HCT116 (cell line): ENCODE data around the gene SOCS7. TPM values are rescaled to one million over a fixed set of nuclear protein-coding genes. Genes with fewer than 3 reads are reported as not detected.

Experiments
- ATAC-seq: fragments of 200-7000 bp; cut with Tn5 transposase; 2 replicates; pipeline ENCODE4 v1.9.1; 2020; ENCODE audit warnings: mild to moderate bottlenecking, moderate library complexity
- BruUV-seq: library from RNA; stranded (reverse); fragments of 400-500 nt; replicated peaks from 2 replicates; lab custom pipeline; 2021; lab: Mats Ljungman, UMichigan
- CTCF ChIA-PET: fragments of 300-600 bp; sonication (Branson Sonifier 250); formaldehyde crosslinking; loops from one replicate; lab custom pipeline; 2021; ENCODE audit warnings: antibody characterized with exemption; lab: Charles Lee
- POLR2A ChIA-PET: fragments of 300-600, 350-600 bp; sonication (Branson Sonifier 250); formaldehyde crosslinking; loops from one replicate; lab custom pipeline; 2021; ENCODE audit warnings: antibody characterized with exemption; lab: Charles Lee
- RAD21 ChIA-PET, 2 experiments: fragments of 300-600 bp; sonication (Branson Sonifier 250); formaldehyde crosslinking; loops; one replicate each; lab custom pipeline; 2023; ENCODE audit warnings: low total read pairs in 2 of 2; ENCODE audit not compliant: uncharacterized antibody in 2 of 2, unreplicated experiment in 2 of 2, low non-redundant PET in 1 of 2; lab: Charles Lee
- DNase-seq: peaks from one replicate; pipeline ENCODE4 v3.0.0-alpha.2; 2010; ENCODE audit warnings: low read depth, low spot score
- H2AFZ ChIP-seq: fragments of 200-600 bp; shearing (Covaris generic), sonication (generic); 2 replicates; pipeline ENCODE4 v1.6.1; 2017; ENCODE audit warnings: low read depth, mixed run types, mixed read lengths, antibody characterized with exemption, low read length; ENCODE audit not compliant: poor library complexity, severe bottlenecking
- H3K27ac ChIP-seq: 2 replicates; pipeline ENCODE4 v1.5.1; 2012; ENCODE audit warnings: low read depth, low read length
- H3K27me3 ChIP-seq: fragments of 200-600 bp; sonication (generic); 2 replicates; pipeline ENCODE4 v1.6.1; 2016; ENCODE audit warnings: mixed run types, low read length, mixed read lengths; ENCODE audit not compliant: insufficient read depth
- H3K36me3 ChIP-seq, 2 experiments: fragments of 200-500 bp in 1 of 2; fragments of 200-600 bp in 1 of 2; sonication (Bioruptor generic) in 1 of 2; sonication (generic) in 1 of 2; 2 replicates each; pipeline versions ENCODE4 v1.5.1 to v1.6.1; 2014 to 2016; ENCODE audit warnings: low read length in 2 of 2, inconsistent platforms in 1 of 2, mixed read lengths in 1 of 2, mixed run types in 1 of 2; ENCODE audit not compliant: insufficient read depth in 2 of 2, control insufficient read depth in 1 of 2
- H3K4me1 ChIP-seq, 2 experiments: fragments of 200-600 bp in 1 of 2; sonication (generic) in 1 of 2; 2 replicates each; pipeline versions ENCODE4 v1.5.1 to v1.6.1; 2012 to 2017; ENCODE audit warnings: low read length in 2 of 2, inconsistent platforms in 1 of 2, mild to moderate bottlenecking in 1 of 2, mixed read lengths in 1 of 2, mixed run types in 1 of 2, moderate library complexity in 1 of 2; ENCODE audit not compliant: insufficient read depth in 2 of 2, control insufficient read depth in 1 of 2
- H3K4me2 ChIP-seq: fragments of 200-600 bp; sonication (generic); 2 replicates; pipeline ENCODE4 v1.6.1; 2017; ENCODE audit warnings: mixed run types, low read length, mixed read lengths
- H3K4me3 ChIP-seq, 2 experiments: fragments of 200-600 bp in 1 of 2; sonication (generic) in 1 of 2; replicated peaks in 1 of 2; 2 replicates each; pipeline ENCODE4 v1.5.1; 2011 to 2016; ENCODE audit warnings: low read length in 2 of 2, control low read depth in 1 of 2, low read depth in 1 of 2, mild to moderate bottlenecking in 1 of 2, mixed read lengths in 1 of 2, mixed run types in 1 of 2
- H3K79me2 ChIP-seq: fragments of 200-600 bp; sonication (generic); 2 replicates; pipeline ENCODE4 v1.6.1; 2017; ENCODE audit warnings: mild to moderate bottlenecking, mixed run types, low read length, moderate library complexity, mixed read lengths; ENCODE audit not compliant: insufficient read depth
- H3K9ac ChIP-seq: fragments of 200-600 bp; sonication (generic); 2 replicates; pipeline ENCODE4 v1.6.1; 2016; ENCODE audit warnings: low read length, mixed read lengths
- H3K9me2 ChIP-seq: fragments of 200-600 bp; sonication (generic), shearing (Covaris generic); 2 replicates; pipeline ENCODE4 v1.6.1; 2017; ENCODE audit warnings: mixed run types, mild to moderate bottlenecking, moderate library complexity; ENCODE audit not compliant: insufficient read depth
- H3K9me3 ChIP-seq, 2 experiments: fragments of 200-500 bp in 1 of 2; fragments of 200-600 bp in 1 of 2; sonication (Bioruptor generic) in 1 of 2; sonication (generic) in 1 of 2; 2 replicates each; pipeline ENCODE4 v1.6.1; 2014 to 2017; ENCODE audit warnings: low read length in 2 of 2, mixed read lengths in 2 of 2, inconsistent platforms in 1 of 2, low read depth in 1 of 2, mild to moderate bottlenecking in 1 of 2, mixed run types in 1 of 2, moderate library complexity in 1 of 2; ENCODE audit not compliant: control insufficient read depth in 1 of 2, insufficient read depth in 1 of 2
- H4K20me1 ChIP-seq: fragments of 200-600 bp; sonication (generic), shearing (Covaris generic); 2 replicates; pipeline ENCODE4 v1.6.1; 2017; ENCODE audit warnings: mixed run types, mild to moderate bottlenecking, moderate library complexity; ENCODE audit not compliant: insufficient read depth
- ATF3 ChIP-seq: IDR thresholded peaks from 2 replicates; pipeline ENCODE4 v1.6.1; 2012
- CBX3 ChIP-seq: IDR thresholded peaks from 2 replicates; pipeline ENCODE4 v1.6.1; 2012; ENCODE audit warnings: low read depth
- CEBPB ChIP-seq: IDR thresholded peaks from 2 replicates; pipeline ENCODE4 v1.6.1; 2012; ENCODE audit warnings: low read depth
- EZH2 ChIP-seq: fragments of 200-600 bp; sonication (generic); IDR thresholded peaks from 2 replicates; pipeline ENCODE4 v1.6.1; 2017; ENCODE audit warnings: antibody characterized with exemption, mixed run types
- EZH2phosphoT487 ChIP-seq: fragments of 200-600 bp; IDR thresholded peaks from 2 replicates; pipeline ENCODE4 v1.6.1; 2018; ENCODE audit warnings: antibody characterized with exemption, borderline replicate concordance
- FOSL1 ChIP-seq: IDR thresholded peaks from 2 replicates; pipeline ENCODE4 v1.6.1; 2012; ENCODE audit warnings: low read depth
- REST ChIP-seq: IDR thresholded peaks from 2 replicates; pipeline ENCODE4 v1.6.1; 2012; ENCODE audit warnings: low read depth
- SIN3A ChIP-seq: IDR thresholded peaks from 2 replicates; pipeline ENCODE4 v1.6.1; 2012; ENCODE audit warnings: low read depth
- YY1 ChIP-seq: IDR thresholded peaks from 2 replicates; pipeline ENCODE4 v1.6.1; 2011; ENCODE audit warnings: low read length, low read depth, moderate library complexity, mild to moderate bottlenecking; ENCODE audit not compliant: insufficient replicate concordance; ENCODE audit errors: extremely low read depth
- intact Hi-C: fragments of 100-400 bp; cut with micrococcal nuclease; formaldehyde crosslinking; loops from 2 replicates; pipeline ENCODE4 v1.10.0; 2022
- total RNA-seq: library from RNA; stranded (reverse); gene quantifications from one replicate; pipeline ENCODE4 v1.2.1, GENCODE V29; 2021; ENCODE audit not compliant: unreplicated experiment

The SOCS7 gene
- total RNA-seq, 1 experiment from 2014 or later = 49.9 TPM

- Histone ChIP-seq H3K4me3 (no peak overlapping the region), H3K9me2 (no peaks in the 10 kb centered on the region), H3K79me2 (no peaks in the 10 kb centered on the region), H3K4me1 (peaks cover 12 to 17% of the 10 kb centered on the region in 2 experiments), H4K20me1 (no peaks in the 10 kb centered on the region), H3K27me3 (no peaks in the 10 kb centered on the region), H3K36me3 (no peaks in the 10 kb centered on the region), H3K27ac (no peak overlapping the region), H3K9me3 (no peaks in the 10 kb centered on the region)
- POLR2A ChIA-PET = no interaction called here
- no TSS peak for BruUV-seq
- CTCF ChIA-PET = no interaction called here
- TF ChIP-seq REST (no peak), CEBPB (no peak), CBX3 (no peak), SIN3A (no peak), ATF3 (no peak), FOSL1 (no peak), YY1 (no peak), EZH2 (no peak), EZH2phosphoT487 (no peak)
- TF ChIP-seq, all 23 proteins: peak for 0
- RAD21 ChIA-PET = no interaction called here
- no peak overlapping the region for H3K9ac ChIP-seq
- no peak for DNase-seq
- intact Hi-C loops = no loop called here
- no peak overlapping the region for H3K4me2 ChIP-seq
- ATAC-seq = no peak
- no peak overlapping the region for H2AFZ ChIP-seq
Observed at GRCh38 chr17:38419508-38419981, 67.9 kb downstream of the SOCS7 start.
